Stimulated activated CD4-positive, alpha-beta T cell treated with anti-CD3 and anti-CD28 coated beads, TNF-alpha, amount 100 ng/mL, for 4 hours (primary cell): ENCODE measurements around the gene CTDSPL.
"Not testable (repeated sequence)": the region's sequence is repeated elsewhere in the genome, so short reads cannot be mapped to it uniquely, and the experiment has no call there.

Source experiments
- DNase-seq, 3 experiments: peaks; one replicate each; pipeline ENCODE4 v3.0.0-alpha.2; 2020; ENCODE audit warnings: low read depth in 3 of 3

Gene CTDSPL

GRCh38 chr3:37987751-37988179 is 126.1 kb downstream of the CTDSPL start:
- no peak for DNase-seq

- DNase-seq: not testable (repeated sequence)
These were observed 126.7 kb downstream of the CTDSPL start for GRCh38 chr3:37988376-37988775.

DNA sequence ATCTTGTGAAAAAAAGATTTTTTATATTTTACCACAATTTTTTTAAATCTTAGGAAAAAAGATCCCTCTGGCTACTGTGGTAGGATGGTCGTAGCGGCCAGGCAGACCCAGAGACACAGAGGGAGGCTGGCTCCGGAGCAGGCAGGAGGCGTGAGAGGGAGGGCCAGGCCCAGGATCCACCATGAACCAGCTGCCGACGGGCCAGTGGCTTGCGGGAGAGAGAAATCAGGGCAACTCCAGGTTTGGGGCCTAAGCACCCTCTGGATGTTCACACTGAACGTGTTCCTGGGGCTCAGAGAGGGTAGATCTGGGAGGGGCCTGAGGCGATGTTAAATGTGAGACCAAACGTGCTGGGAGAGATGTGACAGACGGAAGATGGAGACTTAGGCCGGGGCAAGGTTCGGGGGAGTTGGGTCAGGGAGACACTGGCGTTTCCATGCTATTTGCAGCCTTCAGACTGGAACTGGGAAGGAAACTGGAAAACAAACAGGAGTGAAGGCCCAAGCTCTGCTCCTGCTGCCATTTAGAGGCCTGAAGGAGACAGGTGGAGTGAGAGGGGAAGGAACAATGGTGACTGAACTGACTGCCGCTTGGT is 127.3 kb downstream of the CTDSPL start:
- no peak for DNase-seq

DNA sequence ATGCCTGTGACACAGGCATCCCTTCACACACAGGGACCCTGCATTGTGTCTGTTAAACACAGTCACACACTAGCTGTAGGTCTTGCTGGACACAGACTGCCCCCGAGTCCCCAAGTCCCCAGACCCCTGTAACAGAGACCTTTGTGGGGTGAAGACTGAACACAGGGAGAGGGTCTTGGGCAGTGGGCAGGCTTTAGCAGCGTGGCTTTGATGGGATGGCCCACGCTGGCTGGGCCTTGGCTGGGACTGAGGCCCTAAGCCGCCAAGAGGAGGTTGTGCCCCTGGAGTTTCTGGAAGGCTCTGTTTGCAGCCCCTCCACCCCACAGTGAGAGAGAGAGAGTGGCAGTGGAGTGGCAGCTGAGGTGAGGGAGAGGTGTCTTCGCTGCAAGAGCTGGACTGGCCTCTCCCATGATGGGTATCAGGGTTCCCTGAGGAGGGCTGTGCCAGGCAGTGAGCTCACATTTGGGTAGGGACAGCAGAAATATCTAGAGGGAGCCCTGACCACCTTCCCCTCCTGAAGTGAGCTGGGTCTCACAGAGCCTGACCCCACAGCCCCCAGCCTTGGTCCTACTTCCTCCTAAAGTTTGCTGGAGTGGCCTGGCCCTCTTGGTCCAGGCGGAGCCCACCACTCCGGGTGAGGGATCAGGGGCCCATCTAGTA is 128.3 kb downstream of the CTDSPL start:
- no peak for DNase-seq

DNA sequence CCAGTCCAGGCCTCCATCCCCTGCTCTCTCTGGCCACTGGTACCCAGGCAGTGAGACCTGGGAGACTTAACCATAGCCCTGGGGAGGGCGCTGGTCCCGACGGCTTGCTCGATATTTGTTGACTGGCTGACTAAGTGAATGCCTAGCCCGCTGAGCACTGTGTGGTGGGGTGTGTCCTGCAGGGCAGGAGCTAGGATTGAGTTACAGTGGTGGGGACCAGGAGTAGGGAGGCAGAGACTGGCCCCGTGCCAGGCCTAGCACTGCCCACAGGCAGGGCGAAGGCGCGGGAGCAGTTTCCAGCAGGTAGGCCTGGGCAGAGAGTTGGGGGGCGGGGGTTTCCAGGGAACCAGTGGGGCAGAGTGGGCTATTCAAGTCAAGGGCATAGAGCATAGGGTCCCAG is 128.8 kb downstream of the CTDSPL start, which contains the start of gene VILL:
Gene VILL (plus strand): TSS at position 260 of the 400 bp plus-strand sequence. CDS start 2,887 bp downstream, outside the sequence.
- no peak for DNase-seq

DNA sequence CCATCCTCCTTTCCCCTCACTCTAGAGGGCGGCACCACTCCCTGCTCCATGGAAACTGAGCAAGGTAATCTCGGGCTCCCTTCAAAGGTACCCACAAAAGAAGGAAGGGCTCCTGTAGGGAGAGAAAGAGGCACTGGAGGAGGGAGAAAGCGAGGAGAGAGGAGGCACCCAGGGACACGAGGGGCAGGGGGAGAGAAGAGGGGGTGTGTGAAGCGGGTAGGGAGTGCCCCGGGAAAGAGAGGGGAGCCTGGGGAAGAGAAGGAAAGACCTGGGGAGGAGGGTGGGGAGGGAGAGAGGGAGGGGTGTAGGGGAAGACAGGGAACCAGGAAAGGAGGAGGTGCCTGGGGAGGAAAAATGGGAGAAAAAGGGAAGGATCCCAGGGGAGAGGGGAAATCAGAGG is 129.4 kb downstream of the CTDSPL start:
- DNase-seq: no peak

- DNase-seq: no peak
These were observed 130.1 kb downstream of the CTDSPL start for GRCh38 chr3:37991823-37992222.

DNA sequence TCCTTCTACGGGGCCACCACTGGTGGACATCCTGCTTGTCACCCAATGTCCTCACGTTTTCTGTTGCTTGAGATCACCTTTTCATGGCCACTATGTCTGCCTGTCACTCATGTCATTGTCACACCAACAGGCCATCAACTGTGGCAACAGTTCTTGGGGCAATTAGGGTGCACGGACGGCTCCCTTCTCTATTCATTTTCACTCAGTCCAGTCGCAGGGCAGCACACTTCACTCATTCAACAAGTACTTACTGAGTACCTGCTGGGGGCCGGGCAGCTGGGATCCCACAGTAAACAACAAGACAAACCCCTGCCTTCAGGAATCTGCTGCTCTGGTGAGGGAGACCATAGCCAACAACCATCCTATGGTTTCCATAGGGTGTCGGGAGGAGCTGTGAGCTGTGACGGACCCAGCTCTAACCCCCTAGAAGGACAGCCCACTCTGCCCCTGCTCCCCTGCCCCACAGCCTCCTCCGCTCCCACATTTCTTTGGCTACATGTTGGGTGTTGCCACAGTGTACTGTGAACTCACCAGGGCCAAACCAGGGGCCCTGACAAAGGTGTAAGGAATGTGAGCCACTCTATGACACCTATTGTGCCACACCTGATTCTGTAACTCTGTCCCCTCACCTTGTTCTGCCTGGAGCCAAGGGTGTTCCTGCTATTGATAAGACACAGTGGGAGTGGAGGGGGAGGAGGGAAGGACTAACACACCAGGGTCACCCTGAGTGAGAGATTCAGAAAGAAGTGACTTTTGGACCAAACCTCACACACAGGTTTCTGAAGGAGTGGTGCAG is 130.8 kb downstream of the CTDSPL start:
- DNase-seq: no peak

DNA sequence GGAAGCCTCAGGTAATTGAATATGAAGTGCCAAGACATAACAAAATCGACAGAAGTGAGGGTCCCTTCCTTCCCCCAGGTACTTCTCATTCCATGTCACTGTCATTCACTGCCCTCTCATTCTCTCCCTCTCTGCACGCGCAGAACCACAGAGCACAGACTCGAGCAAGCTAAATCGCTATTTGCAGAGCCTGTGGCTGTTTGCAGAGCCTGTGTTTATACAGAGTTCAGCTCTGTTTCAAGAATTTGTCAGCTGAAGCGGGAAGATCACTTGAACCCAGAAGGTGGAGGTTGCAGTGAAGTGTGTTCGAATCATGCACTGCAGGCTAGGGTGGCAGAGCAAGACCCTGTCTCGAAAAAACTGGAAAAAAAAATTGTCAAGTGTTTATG is 131.4 kb downstream of the CTDSPL start:
- no peak for DNase-seq

- DNase-seq: no peak
These were observed 131.8 kb downstream of the CTDSPL start for GRCh38 chr3:37993460-37993819.

DNA sequence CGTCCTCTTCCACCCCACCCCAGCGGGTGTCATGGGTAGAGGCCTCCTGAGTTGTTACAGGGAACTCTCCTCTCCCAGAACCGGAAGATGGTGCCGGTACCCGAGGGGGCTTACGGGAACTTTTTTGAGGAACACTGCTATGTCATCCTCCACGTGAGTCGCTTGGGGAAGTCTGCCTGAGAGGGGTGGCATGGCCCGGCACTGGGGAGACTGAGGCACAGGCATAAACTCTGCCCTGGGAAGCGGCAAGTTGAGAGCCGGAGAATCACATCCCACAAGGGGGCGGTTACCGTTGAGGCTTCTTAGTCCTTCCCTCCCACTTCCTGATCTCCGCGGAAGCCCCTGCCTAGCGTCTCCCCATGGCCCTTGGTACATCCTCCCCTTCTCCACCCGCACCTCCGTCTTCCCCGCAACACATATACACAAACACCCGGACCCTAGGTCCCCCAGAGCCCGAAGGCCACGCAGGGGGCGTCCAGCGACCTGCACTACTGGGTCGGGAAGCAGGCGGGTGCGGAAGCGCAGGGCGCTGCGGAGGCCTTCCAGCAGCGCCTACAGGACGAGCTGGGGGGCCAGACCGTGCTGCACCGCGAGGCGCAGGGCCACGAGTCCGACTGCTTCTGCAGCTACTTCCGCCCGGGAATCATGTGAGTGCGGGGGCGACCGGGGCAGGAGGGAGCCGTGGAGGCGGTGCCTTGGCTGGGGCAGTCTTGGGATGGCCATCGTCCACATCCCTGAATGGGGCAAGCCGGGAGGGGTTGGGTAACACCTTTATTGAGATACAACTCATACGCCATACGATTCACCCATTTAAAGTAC is 132.3 kb downstream of the CTDSPL start:
- DNase-seq: peak in 2 of 3 experiments; percentile 38 to 61

DNA sequence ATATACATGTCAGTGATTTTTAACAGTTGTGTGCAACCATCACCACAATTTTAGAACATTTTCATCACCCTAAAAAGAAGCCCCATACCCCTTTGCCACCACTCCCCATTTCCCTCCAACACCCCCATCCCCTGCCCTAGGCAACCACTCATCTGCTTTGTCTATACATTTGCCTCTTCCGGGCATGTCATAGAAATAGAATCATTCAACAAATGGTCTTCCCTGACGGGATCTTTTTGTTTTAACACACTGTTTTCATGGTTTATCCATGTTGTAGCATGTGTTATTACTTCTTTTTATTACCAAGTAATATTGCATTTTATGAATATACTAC is 132.9 kb downstream of the CTDSPL start:
- no peak for DNase-seq

DNA sequence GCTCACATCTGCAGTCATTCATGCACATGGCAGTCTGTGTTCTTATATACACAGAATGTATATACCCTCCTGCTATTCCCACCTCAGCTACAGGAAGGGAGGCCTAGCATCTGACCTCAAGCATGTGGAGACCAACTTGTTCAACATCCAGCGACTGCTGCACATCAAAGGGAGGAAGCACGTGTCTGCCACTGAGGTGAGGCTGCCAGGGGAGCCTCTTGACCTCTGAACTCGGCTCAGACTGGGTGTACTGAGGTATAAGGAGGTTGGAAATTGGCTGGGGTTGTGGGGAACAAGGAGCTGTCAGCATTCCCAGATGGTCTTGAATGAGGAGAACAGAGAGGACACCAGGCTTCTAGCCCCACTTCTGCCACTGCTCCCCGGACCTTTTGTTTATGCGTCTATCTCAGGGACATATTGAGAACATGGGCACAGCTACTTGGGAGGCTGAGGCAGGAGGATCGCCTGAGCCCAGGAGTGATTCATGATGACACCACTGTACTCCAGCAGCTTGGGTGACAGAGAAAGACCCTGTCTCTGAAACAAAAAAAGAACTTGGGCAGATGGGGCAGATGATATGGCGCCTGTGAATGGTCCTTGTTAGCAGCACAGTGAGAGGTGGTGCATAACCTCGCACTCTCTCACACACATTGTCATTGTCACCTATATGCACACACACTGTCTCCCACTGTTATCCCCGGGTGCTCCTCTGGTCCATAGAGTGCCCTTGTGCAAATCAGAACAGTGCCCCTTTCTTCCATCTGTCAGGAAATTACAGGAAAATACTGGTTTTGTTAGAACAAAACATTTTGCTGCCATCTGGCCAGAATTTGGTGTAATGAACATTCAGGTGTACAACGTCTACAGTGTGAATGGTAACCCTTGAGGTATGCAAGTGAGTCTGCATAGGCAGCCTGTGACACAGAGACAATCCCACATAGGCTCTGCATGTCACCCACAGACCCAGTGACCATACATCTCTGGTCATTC is 134.3 kb downstream of the CTDSPL start:
- no peak for DNase-seq

GRCh38 chr3:37996785-37997301 is 135.2 kb downstream of the CTDSPL start:
- peak; percentile 62 to 72 (median 64) for DNase-seq

GRCh38 chr3:37997342-37997741 is 135.7 kb downstream of the CTDSPL start:
- DNase-seq: no peak

DNA sequence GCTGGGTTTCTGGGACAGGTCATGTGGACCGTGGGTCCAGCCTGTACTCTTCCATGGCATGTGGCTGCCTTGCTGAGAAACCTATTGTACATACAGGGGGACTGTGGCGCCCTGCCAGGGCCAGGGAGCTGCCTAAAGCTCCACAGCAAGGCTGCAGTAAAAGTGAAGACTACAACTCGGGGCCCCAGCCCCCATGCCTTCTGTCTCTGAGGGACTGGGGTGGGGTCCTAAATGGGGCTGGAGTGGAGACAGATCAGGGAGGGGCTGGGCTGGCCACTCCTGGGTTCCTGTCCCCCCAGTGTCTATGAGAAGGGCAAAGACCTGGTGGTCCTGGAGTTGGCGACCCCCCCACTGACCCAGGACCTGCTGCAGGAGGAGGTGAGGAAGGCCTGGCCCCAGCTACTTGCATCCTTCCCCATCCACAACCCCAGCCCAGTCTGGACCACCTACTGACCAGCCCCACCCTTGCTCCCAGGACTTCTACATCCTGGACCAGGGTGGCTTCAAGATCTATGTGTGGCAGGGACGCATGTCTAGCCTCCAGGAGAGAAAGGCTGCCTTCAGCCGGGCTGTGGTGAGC is 136.2 kb downstream of the CTDSPL start:
- no peak for DNase-seq

DNA sequence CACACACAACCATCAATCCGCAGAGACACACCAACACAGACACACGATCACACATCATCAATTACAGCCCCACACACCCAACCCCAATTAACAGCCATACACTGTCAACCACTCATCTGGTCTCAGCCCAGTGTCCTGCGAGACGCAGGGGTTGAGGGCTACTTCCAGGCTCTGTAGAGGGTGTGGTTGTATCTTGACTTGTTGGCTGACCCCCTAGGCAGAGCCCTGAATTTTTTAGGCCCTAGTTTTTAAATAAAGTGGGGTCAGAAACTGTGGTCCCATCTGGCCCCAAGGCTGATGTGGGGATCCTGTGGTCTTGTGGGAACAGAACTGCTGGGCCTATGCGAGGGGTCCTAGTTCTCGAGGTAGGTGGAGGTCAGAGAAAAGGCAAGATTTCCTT is 138.2 kb downstream of the CTDSPL start:
- DNase-seq: no peak

DNA sequence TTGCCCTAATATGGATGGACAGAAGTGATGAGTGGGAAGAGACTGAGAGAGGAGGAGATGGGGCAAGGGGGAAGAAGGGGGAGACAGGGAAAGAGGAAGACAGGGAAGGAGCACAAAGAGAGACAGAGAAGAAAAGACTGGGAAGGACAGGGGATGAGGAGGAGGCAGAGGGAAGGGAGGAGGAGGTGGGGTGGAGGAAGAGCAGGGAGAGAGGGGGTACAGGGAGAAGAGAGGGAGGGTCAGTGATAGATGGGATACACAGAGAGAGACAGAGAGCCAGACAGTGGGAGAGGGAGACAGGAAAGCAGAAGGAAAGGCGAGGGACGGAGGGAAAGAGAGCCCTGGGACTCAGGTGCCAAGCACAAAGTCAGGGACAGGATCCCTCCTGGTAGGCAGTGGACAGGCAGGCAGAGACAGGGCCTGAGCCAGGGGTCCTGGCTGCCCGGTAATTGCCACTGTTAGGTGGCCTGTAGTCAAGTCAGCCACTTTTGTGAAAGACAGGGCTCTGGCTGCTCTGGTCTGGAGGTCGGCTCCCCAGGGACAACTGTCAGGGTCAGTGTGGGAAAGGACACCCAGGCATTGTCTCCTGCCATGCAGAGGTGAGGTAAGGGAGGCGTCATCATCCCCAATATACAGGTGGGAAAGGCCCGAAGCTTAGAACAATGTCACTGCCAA is 138.7 kb downstream of the CTDSPL start:
- no peak for DNase-seq

DNA sequence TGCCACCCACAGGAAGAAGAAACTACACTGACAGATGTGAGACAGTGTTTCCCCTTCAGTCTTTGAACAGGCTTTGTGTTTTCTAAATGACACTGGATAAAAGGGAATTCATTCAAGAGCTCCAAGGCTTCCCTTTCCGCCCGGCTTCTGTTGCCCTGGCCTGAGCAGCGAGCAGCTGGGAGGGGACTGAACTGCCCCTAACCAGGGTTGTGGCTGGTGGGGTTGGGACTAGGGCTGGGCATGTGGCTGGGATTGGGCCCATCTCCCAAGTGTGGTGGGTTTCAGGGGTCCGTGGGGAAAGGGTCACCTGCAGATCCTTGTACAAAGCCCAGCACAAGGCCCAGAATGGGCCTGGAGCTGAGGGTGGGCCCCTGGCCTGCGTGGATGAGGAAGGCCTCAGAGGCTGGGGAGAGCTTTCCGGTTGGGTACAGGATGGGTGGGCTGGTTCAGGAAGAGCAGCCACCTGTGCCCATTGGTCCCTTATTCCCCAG is 139.3 kb downstream of the CTDSPL start:
- no peak for DNase-seq
